Measurements from ENCODE around the gene NKD2. TPM values are rescaled to one million over a fixed set of nuclear protein-coding genes. Genes with fewer than 3 reads are reported as not detected.

The NKD2 gene
- total RNA-seq, 1 experiment from 2014 or later, result 12.3 TPM

GRCh38 chr5:979100-979817 is 29.3 kb upstream of the NKD2 start:
- no TSS peak for BruUV-seq (replicated peaks)
- in situ Hi-C loops (cut with HindIII; ENCODE audit: low pct_unique_long_range_greater_than_20kb, low sequenced_read_pairs) (no loop called here), intact Hi-C loops (cut with micrococcal nuclease; ENCODE audit: unreplicated experiment) (no loop called here)
- no peak for ATAC-seq
- Histone ChIP-seq H3K4me1 (ENCODE audit: control insufficient read depth, insufficient read depth, low read length) (no peaks in the 10 kb centered on the region), H3K27ac (ENCODE audit: low read length) (no peak overlapping the region), H3K36me3 (ENCODE audit: control insufficient read depth, insufficient read depth, low read length) (no peaks in the 10 kb centered on the region), H3K27me3 (ENCODE audit: control insufficient read depth, insufficient read depth, low read length) (no peaks in the 10 kb centered on the region), H3K9me3 (ENCODE audit: control insufficient read depth, insufficient read depth, low read depth, low read length) (no peaks in the 10 kb centered on the region), H3K4me3 (ENCODE audit: low read depth in 2 of 2, low read length in 2 of 2) (no peak overlapping the region)
- no peak for TF ChIP-seq SIN3A (IDR thresholded peaks at IDR 0.05; ENCODE audit: borderline replicate concordance, insufficient read depth, low read depth, low read length)
- TF ChIP-seq REST (IDR thresholded peaks at IDR 0.05; ENCODE audit: insufficient read depth in 1 of 2, low read depth in 2 of 2, low read length in 1 of 2), result no peak
- TF ChIP-seq POLR2AphosphoS5 (IDR thresholded peaks at IDR 0.05; ENCODE audit: low read depth, low read length), result no peak
- no peak for TF ChIP-seq TCF7L2 (IDR thresholded peaks at IDR 0.05; ENCODE audit: low read depth, low read length)
- TF ChIP-seq CTCF (IDR thresholded peaks at IDR 0.05), result no peak
- ChIA-PET POLR2A (no interaction called here), CTCF (interaction anchor here (0.7 kb wide), 1 partner anchor 163 kb away, joined by 3 read pairs; no protein-coding TSS in a partner anchor)
- DNase-seq (ENCODE audit: low read depth, low spot score), result no peak

- ATAC-seq, result no peak
Observed at GRCh38 chr5:980001-980588, 28.5 kb upstream of the NKD2 start.

More at GRCh38 chr5:980001-980588, 28.5 kb upstream of the NKD2 start:
- DNase-seq (ENCODE audit: low read depth, low spot score), result no peak
- no peaks in the 10 kb centered on the region for H3K36me3 ChIP-seq (ENCODE audit: control insufficient read depth, insufficient read depth, low read length)
- no peaks in the 10 kb centered on the region for H3K27me3 ChIP-seq (ENCODE audit: control insufficient read depth, insufficient read depth, low read length)
- BruUV-seq (replicated peaks), result no TSS peak
- POLR2A ChIA-PET, result no interaction called here
- no peak overlapping the region for H3K27ac ChIP-seq (ENCODE audit: low read length)
- in situ Hi-C loops (cut with HindIII; ENCODE audit: low pct_unique_long_range_greater_than_20kb, low sequenced_read_pairs), result no loop called here
- TF ChIP-seq REST (IDR thresholded peaks at IDR 0.05; ENCODE audit: insufficient read depth in 1 of 2, low read depth in 2 of 2, low read length in 1 of 2) (no peak), CTCF (IDR thresholded peaks at IDR 0.05) (no peak), SIN3A (IDR thresholded peaks at IDR 0.05; ENCODE audit: borderline replicate concordance, insufficient read depth, low read depth, low read length) (no peak), POLR2AphosphoS5 (IDR thresholded peaks at IDR 0.05; ENCODE audit: low read depth, low read length) (no peak), TCF7L2 (IDR thresholded peaks at IDR 0.05; ENCODE audit: low read depth, low read length) (no peak)
- no peak overlapping the region for H3K4me3 ChIP-seq (ENCODE audit: low read depth in 2 of 2, low read length in 2 of 2)
- intact Hi-C loops (cut with micrococcal nuclease; ENCODE audit: unreplicated experiment), result no loop called here
- CTCF ChIA-PET, result no interaction called here
- H3K9me3 ChIP-seq (ENCODE audit: control insufficient read depth, insufficient read depth, low read depth, low read length), result peaks cover 5% of the 10 kb centered on the region; the same call in 1 of the 2 replicates
- H3K4me1 ChIP-seq (ENCODE audit: control insufficient read depth, insufficient read depth, low read length), result no peaks in the 10 kb centered on the region

All from Panc1 (cell line).